Astrocyte (in vitro differentiated cells and primary cell): ENCODE measurements around the gene CST9.

Experiments used
- EZH2 ChIP-seq: IDR thresholded peaks from 2 replicates; pipeline ENCODE4 v1.6.1; 2012; ENCODE audit warnings: mild to moderate bottlenecking, low read length, inconsistent platforms; ENCODE audit not compliant: insufficient read depth
- TF ChIP-seq, protein P1 (sequence below): IDR thresholded peaks from 2 replicates; pipeline ENCODE4 v1.5.1; 2011; ENCODE audit warnings: low read depth, mild to moderate bottlenecking, inconsistent platforms, low read length, moderate library complexity; ENCODE audit not compliant: insufficient read depth

DNA sequence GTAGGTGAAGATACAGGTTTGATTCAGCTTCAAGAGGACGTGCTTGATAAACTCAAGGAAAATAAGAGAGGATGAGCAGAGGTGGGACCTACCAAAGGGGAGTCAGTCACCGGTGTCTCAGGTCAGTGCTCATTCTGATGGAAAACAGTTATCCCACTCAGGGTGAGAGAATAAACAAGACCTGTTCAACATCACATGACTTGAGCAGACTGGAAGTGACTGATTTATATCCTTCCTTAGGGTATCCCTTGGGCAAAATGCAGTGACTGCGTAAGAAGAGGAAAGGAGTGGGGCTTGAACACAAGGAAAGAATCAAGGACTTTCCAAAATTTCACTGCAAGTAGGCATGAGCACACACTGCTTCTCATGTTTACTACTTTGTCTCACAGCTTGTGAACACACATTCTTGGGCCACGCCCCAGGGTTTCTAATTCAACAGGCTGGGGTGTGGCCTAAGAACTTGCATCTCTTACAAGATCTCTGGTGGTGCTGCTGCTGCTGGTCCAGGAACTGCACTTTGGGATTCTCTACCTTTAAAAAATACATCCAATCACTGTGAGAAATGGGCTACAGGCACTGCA, 20.4 kb upstream of the CST9 start:
- TF ChIP-seq, protein P1, sequence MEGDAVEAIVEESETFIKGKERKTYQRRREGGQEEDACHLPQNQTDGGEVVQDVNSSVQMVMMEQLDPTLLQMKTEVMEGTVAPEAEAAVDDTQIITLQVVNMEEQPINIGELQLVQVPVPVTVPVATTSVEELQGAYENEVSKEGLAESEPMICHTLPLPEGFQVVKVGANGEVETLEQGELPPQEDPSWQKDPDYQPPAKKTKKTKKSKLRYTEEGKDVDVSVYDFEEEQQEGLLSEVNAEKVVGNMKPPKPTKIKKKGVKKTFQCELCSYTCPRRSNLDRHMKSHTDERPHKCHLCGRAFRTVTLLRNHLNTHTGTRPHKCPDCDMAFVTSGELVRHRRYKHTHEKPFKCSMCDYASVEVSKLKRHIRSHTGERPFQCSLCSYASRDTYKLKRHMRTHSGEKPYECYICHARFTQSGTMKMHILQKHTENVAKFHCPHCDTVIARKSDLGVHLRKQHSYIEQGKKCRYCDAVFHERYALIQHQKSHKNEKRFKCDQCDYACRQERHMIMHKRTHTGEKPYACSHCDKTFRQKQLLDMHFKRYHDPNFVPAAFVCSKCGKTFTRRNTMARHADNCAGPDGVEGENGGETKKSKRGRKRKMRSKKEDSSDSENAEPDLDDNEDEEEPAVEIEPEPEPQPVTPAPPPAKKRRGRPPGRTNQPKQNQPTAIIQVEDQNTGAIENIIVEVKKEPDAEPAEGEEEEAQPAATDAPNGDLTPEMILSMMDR: no peak
- no peak for TF ChIP-seq EZH2
